Calu3 (cell line): Measurements from ENCODE around the gene FOXJ1. TPM values are rescaled to one million over a fixed set of nuclear protein-coding genes. Genes with fewer than 3 reads are reported as not detected.
"Not testable (repeated sequence)": the region's sequence is repeated elsewhere in the genome, so short reads cannot be mapped to it uniquely, and the experiment has no call there.

ENCODE experiments used
- Bru-seq: library from RNA; stranded (reverse); fragments of 400-500 nt; gene quantifications from one replicate; lab custom pipeline; 2021; lab: Mats Ljungman, UMichigan
- BruChase-seq, 2 experiments: library from RNA; stranded (reverse); fragments of 400-500 nt; gene quantifications; one replicate each; lab custom pipeline; 2021; lab: Mats Ljungman, UMichigan
- BruUV-seq: library from RNA; stranded (reverse); fragments of 400-500 nt; replicated peaks from 2 replicates; lab custom pipeline; 2021; lab: Mats Ljungman, UMichigan
- CTCF ChIA-PET: fragments of 300-600 bp; sonication (Branson Sonifier 250); formaldehyde crosslinking; loops from one replicate; lab custom pipeline; 2022; ENCODE audit warnings: antibody characterized with exemption; lab: Charles Lee
- DNase-seq: peaks from one replicate; pipeline ENCODE4 v3.0.0; 2022
- H3K27ac Mint-ChIP-seq: one replicate; pipeline ENCODE4 v1.8.0; 2022; ENCODE audit warnings: mixed read lengths; ENCODE audit not compliant: unreplicated experiment
- H3K27me3 Mint-ChIP-seq: one replicate; pipeline ENCODE4 v1.8.0; 2022; ENCODE audit warnings: mixed read lengths; ENCODE audit not compliant: unreplicated experiment
- H3K36me3 Mint-ChIP-seq: one replicate; pipeline ENCODE4 v1.8.0; 2022; ENCODE audit warnings: mild to moderate bottlenecking, moderate library complexity, mixed read lengths; ENCODE audit not compliant: insufficient read depth, unreplicated experiment
- H3K4me1 Mint-ChIP-seq: one replicate; pipeline ENCODE4 v1.8.0; 2022; ENCODE audit warnings: mild to moderate bottlenecking, low read depth, mixed read lengths; ENCODE audit not compliant: unreplicated experiment
- H3K4me3 Mint-ChIP-seq: one replicate; pipeline ENCODE4 v1.8.0; 2022; ENCODE audit warnings: mild to moderate bottlenecking, low read depth, moderate library complexity, mixed read lengths; ENCODE audit not compliant: unreplicated experiment
- H3K9me3 Mint-ChIP-seq: one replicate; pipeline ENCODE4 v1.8.0; 2022; ENCODE audit warnings: low read depth, mixed read lengths; ENCODE audit not compliant: unreplicated experiment
- CTCF ChIP-seq: fragments of 200-600 bp; IDR thresholded peaks from one replicate; pipeline ENCODE4 v1.8.0; 2022; ENCODE audit warnings: antibody characterized with exemption; ENCODE audit not compliant: unreplicated experiment
- intact Hi-C: fragments of 100-400 bp; cut with micrococcal nuclease; formaldehyde crosslinking; loops from one replicate; pipeline ENCODE4 v1.10.0; 2022; ENCODE audit not compliant: unreplicated experiment
- long read RNA-seq: library from polyadenylated mRNA; stranded (forward); transcript quantifications from one replicate; pipeline ENCODE4 v2.0.0, GENCODE V29; 2022
- total RNA-seq: library from RNA; stranded (reverse); gene quantifications from 2 replicates; pipeline ENCODE4 v1.2.3, GENCODE V29; 2022

Gene FOXJ1
- total RNA-seq (0.15 TPM in 1 of 2 replicates, not detected in the other), Bru-seq, nascent RNA (not detected), BruChase-seq, experiment 1, labeled RNA remaining after a 6-hour chase (percentile 15 among the genes with signal in this experiment), BruChase-seq, experiment 2, labeled RNA remaining after a 2-hour chase (percentile 16 among the genes with signal in this experiment)
- long read RNA-seq: 0 reads

DNA sequence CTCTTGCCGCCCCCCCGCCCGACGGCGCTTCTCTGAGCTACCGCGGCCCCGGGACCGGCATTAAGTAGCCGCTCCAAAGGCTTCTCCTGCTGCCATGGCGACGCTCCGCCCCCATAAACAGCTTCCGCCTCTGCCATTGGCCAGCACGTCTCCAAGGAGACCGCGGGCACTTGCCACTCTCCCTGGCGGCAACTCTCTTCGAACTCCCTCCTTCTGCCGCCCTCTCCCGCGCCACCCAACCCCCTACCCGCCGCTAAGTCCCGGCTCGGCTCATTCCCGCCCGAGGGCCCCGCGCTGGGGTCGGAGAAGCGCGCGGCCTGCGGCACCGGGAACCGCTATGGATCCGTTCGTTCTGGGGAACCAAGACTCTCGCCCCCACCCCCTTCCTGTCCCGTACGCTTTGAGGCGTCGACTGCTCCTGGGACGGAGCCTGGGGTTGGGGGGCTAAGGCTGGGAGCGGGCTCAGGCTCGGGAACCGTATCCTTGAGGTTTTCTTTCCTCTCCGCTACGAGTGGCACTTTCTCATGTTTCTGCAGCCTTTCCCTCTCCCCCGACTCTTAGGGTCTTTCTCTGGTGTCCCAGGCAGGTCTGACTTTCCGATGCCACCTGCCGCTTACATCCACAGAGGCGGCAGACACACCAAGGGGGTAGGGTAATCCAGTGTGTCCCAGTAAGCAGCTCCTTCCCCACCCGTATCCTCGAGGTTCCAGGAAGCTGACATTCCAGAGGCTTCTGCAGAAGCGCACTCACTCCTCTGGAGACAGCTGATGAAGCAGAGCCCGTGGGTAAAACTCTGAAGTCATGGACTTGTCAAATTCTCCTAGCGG, at the start of gene FOXJ1:
FOXJ1 (minus strand) TSS at position 34 of the 827 bp plus-strand sequence. CDS start 850 bp downstream, outside the sequence.
- CTCF ChIA-PET: interaction anchor here (0.5 to 2.2 kb wide), 4 partner anchors 15 to 1484 kb away, joined by 3 to 6 read pairs (median 4); no protein-coding TSS in a partner anchor
- intact Hi-C loops: no loop called here
- peak; percentile 92 for DNase-seq
- Mint-ChIP-seq H3K27ac (peak within 1 kb of the TSS; percentile 66), H3K4me1 (peaks cover 9% of the 10 kb centered on the region), H3K36me3 (peaks cover 17% of the 10 kb centered on the region), H3K4me3 (peak within 1 kb of the TSS; percentile 59), H3K27me3 (peaks cover 13% of the 10 kb centered on the region), H3K9me3 (no peaks in the 10 kb centered on the region)
- BruUV-seq: no TSS peak
- TF ChIP-seq CTCF: no peak

- BruUV-seq: no TSS peak
- no peak overlapping the region for H3K27ac Mint-ChIP-seq
- DNase-seq: no peak
- no peak overlapping the region for H3K4me3 Mint-ChIP-seq
- H3K4me1 Mint-ChIP-seq: no peaks in the 10 kb centered on the region
- H3K36me3 Mint-ChIP-seq: no peaks in the 10 kb centered on the region
- no peak for TF ChIP-seq CTCF
- no peaks in the 10 kb centered on the region for H3K27me3 Mint-ChIP-seq
- intact Hi-C loops: no loop called here
- CTCF ChIA-PET: interaction anchor here (0.6 kb wide), 1 partner anchor 57 kb away, joined by 5 read pairs; no protein-coding TSS in a partner anchor
- H3K9me3 Mint-ChIP-seq: no peaks in the 10 kb centered on the region
Measured at GRCh38 chr17:76189741-76190140, 48.7 kb upstream of the FOXJ1 start.

GRCh38 chr17:76189247-76189646, 48.2 kb upstream of the FOXJ1 start:
- Mint-ChIP-seq H3K4me1 (no peaks in the 10 kb centered on the region), H3K27me3 (no peaks in the 10 kb centered on the region), H3K4me3 (no peak overlapping the region), H3K36me3 (no peaks in the 10 kb centered on the region), H3K27ac (no peak overlapping the region), H3K9me3 (no peaks in the 10 kb centered on the region)
- CTCF ChIA-PET: no interaction called here
- no peak for DNase-seq
- no TSS peak for BruUV-seq
- TF ChIP-seq CTCF: no peak
- intact Hi-C loops: no loop called here

- Mint-ChIP-seq H3K4me1 (no peaks in the 10 kb centered on the region), H3K9me3 (no peaks in the 10 kb centered on the region), H3K27me3 (no peaks in the 10 kb centered on the region), H3K4me3 (no peak overlapping the region), H3K27ac (no peak overlapping the region), H3K36me3 (no peaks in the 10 kb centered on the region)
- BruUV-seq: no TSS peak
- intact Hi-C loops: no loop called here
- CTCF ChIA-PET: no interaction called here
- TF ChIP-seq CTCF: no peak
- DNase-seq: no peak
Measured at GRCh38 chr17:76188213-76189016, 47.4 kb upstream of the FOXJ1 start.

- H3K27me3 Mint-ChIP-seq, DNase-seq, H3K27ac Mint-ChIP-seq, H3K36me3 Mint-ChIP-seq, CTCF ChIA-PET, BruUV-seq, H3K4me3 Mint-ChIP-seq, H3K9me3 Mint-ChIP-seq, intact Hi-C loops, H3K4me1 Mint-ChIP-seq: not testable (repeated sequence)
Measured at GRCh38 chr17:76186774-76187173, 45.7 kb upstream of the FOXJ1 start.
